T-cell (primary cell): ENCODE measurements around the gene TRABD. TPM values are rescaled to one million over a fixed set of nuclear protein-coding genes. Genes with fewer than 3 reads are reported as not detected.
"Not testable (repeated sequence)": the region's sequence is repeated elsewhere in the genome, so short reads cannot be mapped to it uniquely, and the experiment has no call there.

ENCODE experiments used
- ATAC-seq, 4 experiments: fragments of 200-7000 bp in 3 of 4; fragments of 150-1000 bp in 1 of 4; cut with Tn5 transposase; replicated peaks in 1 of 4; 1 replicate in 3 of 4; 2 replicates in 1 of 4; pipeline ENCODE4 v1.10.0; 2021; ENCODE audit warnings: moderate library complexity in 3 of 4, mild to moderate bottlenecking in 2 of 4, moderate number of reproducible peaks in 1 of 4
- CTCF ChIA-PET, 2 donors: fragments of 300-600 bp; sonication (Branson Sonifier 250); formaldehyde crosslinking; loops; one replicate each; lab custom pipeline; 2022; ENCODE audit warnings: antibody characterized with exemption in 2 of 2; lab: Charles Lee
- POLR2A ChIA-PET, 2 donors: fragments of 300-600 bp; sonication (Branson Sonifier 250); formaldehyde crosslinking; loops; one replicate each; lab custom pipeline; 2022; ENCODE audit warnings: antibody characterized with exemption in 2 of 2; lab: Charles Lee
- DNase-seq, 35 experiments: peaks; one replicate each; pipeline versions ENCODE4 v3.0.0 to v3.0.0-alpha.2; 2013 to 2023
- H3K27ac ChIP-seq: one replicate; pipeline ENCODE4 v1.5.1; 2013; ENCODE audit warnings: low read length
- H3K27me3 ChIP-seq, 2 experiments: replicated peaks in 1 of 2; 1 replicate in 1 of 2; 2 replicates in 1 of 2; pipeline versions ENCODE4 v1.6.1 to v1.7.0; 2013; ENCODE audit warnings: low read length in 1 of 2, mixed read lengths in 1 of 2; ENCODE audit not compliant: control insufficient read depth in 2 of 2, insufficient read depth in 2 of 2; ENCODE audit errors: extremely low read depth in 1 of 2
- H3K36me3 ChIP-seq, 2 donors: 1 replicate in 1 of 2; 2 replicates in 1 of 2; pipeline versions ENCODE4 v1.6.1 to v1.7.0; 2013; ENCODE audit warnings: low read length in 1 of 2; ENCODE audit not compliant: control insufficient read depth in 2 of 2, insufficient read depth in 1 of 2; ENCODE audit errors: extremely low read depth in 1 of 2
- H3K4me1 ChIP-seq, 2 experiments: 1 replicate in 1 of 2; 2 replicates in 1 of 2; pipeline versions ENCODE4 v1.6.1 to v1.7.0; 2013; ENCODE audit warnings: low read length in 2 of 2, mixed read lengths in 1 of 2; ENCODE audit not compliant: insufficient read depth in 2 of 2, control insufficient read depth in 1 of 2; ENCODE audit errors: extremely low read depth in 1 of 2
- H3K4me3 ChIP-seq, 2 donors: 1 replicate in 1 of 2; 2 replicates in 1 of 2; pipeline versions ENCODE4 v1.5.1 to v1.7.0; 2013; ENCODE audit warnings: mild to moderate bottlenecking in 2 of 2, low read length in 1 of 2, moderate library complexity in 1 of 2; ENCODE audit not compliant: control insufficient read depth in 1 of 2; ENCODE audit errors: extremely low read depth in 1 of 2
- H3K9me3 ChIP-seq: 2 replicates; pipeline ENCODE4 v1.7.0; 2013
- H3K27ac Mint-ChIP-seq, 2 donors: one replicate each; pipeline ENCODE4 v1.8.0; 2020 to 2021; ENCODE audit warnings: mild to moderate bottlenecking in 2 of 2, mixed read lengths in 2 of 2
- H3K27me3 Mint-ChIP-seq, 2 donors: one replicate each; pipeline ENCODE4 v1.8.0; 2021 to 2022; ENCODE audit warnings: mixed read lengths in 2 of 2
- H3K36me3 Mint-ChIP-seq: one replicate; pipeline ENCODE4 v1.8.0; 2021; ENCODE audit warnings: mixed read lengths
- H3K4me1 Mint-ChIP-seq, 3 donors: one replicate each; pipeline ENCODE4 v1.8.0; 2020 to 2022; ENCODE audit warnings: mixed read lengths in 3 of 3, mild to moderate bottlenecking in 1 of 3
- H3K4me3 Mint-ChIP-seq, 3 donors: one replicate each; pipeline ENCODE4 v1.8.0; 2020 to 2022; ENCODE audit warnings: mild to moderate bottlenecking in 3 of 3, mixed read lengths in 3 of 3, moderate library complexity in 3 of 3
- H3K9me3 Mint-ChIP-seq, 3 donors: one replicate each; pipeline ENCODE4 v1.8.0; 2020 to 2022; ENCODE audit warnings: mixed read lengths in 3 of 3
- WGBS: methylation state at CpG from one replicate; pipeline ENCODE4 v1.1.5; 2013; ENCODE audit warnings: missing lambda C conversion rate; ENCODE audit not compliant: insufficient coverage; 5-methylcytosine and 5-hydroxymethylcytosine counted together
- total RNA-seq, 35 experiments: library from RNA in 6 of 35; stranded (reverse) in 6 of 35; fragments of 120-200 nt in 1 of 35; gene quantifications; one replicate each; pipeline versions ENCODE4 v1.2.1 to v1.2.4 and lab custom pipeline; 2013 to 2026

The TRABD gene
- total RNA-seq, 5 donors from 2014 or later (not counting 1 experiment from before 2014, with no cell fraction given): 116 to 213 (median 175) TPM

DNA sequence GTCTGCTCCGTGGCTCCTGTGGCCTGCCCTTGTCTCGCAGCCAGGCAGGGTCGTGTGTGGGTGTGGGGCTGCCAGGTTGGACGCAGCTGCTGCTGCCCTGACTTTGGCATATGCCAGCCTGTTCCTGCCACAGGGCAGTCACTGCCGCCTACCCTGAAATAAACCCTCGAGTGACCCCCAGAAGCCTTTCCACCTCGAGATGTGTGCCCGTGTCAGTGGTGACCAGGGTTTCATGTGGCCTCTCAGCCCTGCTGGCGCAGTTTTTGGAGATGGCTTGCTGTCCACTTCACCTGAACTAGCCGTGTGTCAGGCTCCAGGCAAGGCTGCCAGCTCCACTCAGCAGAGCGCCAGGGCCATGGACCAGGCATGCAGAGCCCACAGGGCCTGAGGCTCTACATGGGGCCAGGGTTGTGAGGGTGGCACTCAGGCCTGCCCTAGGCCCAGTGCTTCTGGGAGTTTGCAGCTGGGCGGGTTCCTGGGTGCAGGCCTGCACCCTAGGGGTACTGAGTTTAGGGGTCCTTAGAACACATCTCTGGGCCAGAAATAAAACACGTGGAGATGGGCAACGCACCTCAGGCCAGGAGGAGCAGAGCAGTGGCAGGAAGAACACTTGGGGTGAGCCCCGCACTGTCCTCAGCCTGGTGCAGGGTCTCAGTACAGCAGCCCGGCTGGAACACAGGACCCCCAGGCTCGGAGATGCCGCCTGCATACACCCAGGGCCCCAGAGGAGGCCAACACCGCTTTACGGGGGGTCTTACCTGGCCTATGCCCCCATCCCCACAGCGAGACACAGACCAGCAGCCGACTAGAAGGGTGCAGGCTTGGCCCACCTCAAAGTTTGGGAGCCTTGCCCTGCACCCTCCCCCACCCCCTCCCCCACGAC, 24.0 kb upstream of the TRABD start:
- Mint-ChIP-seq H3K4me3 (no peak overlapping the region), H3K9me3 (no peaks in the 10 kb centered on the region), H3K27ac (no peak overlapping the region), H3K36me3 (no peaks in the 10 kb centered on the region), H3K27me3 (peaks cover 20 to 30% of the 10 kb centered on the region in 2 donors), H3K4me1 (no peaks in the 10 kb centered on the region)
- DNase-seq: no peak
- Histone ChIP-seq H3K4me1 (no peaks in the 10 kb centered on the region), H3K9me3 (no peaks in the 10 kb centered on the region), H3K27me3 (peaks cover 0 to 59% of the 10 kb centered on the region in 2 experiments), H3K36me3 (no peaks in the 10 kb centered on the region), H3K27ac (no peak overlapping the region), H3K4me3 (no peak overlapping the region)
- no peak for ATAC-seq
- ChIA-PET POLR2A (no interaction called here), CTCF (interaction anchor here in 1 of 2 donors (0.6 kb wide), 1 partner anchor 220 kb away, joined by 4 read pairs; no protein-coding TSS in a partner anchor)
- 81% methylated on average over 18 of the region's 23 CpGs for WGBS

DNA sequence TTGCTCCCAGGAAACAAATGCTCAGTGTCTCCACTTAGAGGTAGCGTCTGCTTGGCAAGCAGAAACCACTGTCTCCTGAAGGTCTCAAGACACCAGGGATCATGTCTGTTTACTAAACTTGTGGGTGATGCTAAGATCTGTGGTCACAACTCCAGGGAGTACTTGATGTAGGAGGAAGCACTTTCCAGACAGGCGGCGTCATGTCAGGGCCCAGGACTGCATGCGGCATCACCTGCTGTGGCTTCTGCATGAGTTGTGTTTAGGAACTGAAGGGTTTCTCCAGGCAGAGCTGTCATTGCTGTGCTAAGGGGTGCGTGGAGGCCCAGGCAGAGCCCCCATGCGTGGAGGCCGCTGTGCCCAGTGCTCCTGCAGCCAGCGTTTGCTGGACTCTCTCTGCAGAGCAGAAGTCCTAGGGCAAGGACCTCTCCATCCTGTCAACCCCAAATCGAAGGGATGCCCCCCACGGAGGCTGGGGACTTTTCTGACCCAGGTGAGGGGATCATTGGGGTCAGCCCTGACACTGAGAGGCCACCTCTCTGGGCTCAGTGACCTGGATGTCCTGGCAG, 23.2 kb upstream of the TRABD start:
- peaks cover 0 to 62% of the 10 kb centered on the region in 2 experiments for H3K27me3 ChIP-seq
- ChIA-PET CTCF (no interaction called here), POLR2A (no interaction called here)
- H3K27ac ChIP-seq: no peak overlapping the region
- no peaks in the 10 kb centered on the region for H3K36me3 Mint-ChIP-seq
- H3K9me3 ChIP-seq: no peaks in the 10 kb centered on the region
- H3K4me3 ChIP-seq: no peak overlapping the region
- H3K27ac Mint-ChIP-seq: no peak overlapping the region
- H3K27me3 Mint-ChIP-seq: peaks cover 18 to 27% of the 10 kb centered on the region in 2 donors
- WGBS: 72% methylated on average over 10 of the region's 10 CpGs
- ATAC-seq (no peak), DNase-seq (no peak)
- H3K4me1 ChIP-seq: no peaks in the 10 kb centered on the region
- no peaks in the 10 kb centered on the region for H3K36me3 ChIP-seq
- no peaks in the 10 kb centered on the region for H3K9me3 Mint-ChIP-seq
- H3K4me1 Mint-ChIP-seq: no peaks in the 10 kb centered on the region
- no peak overlapping the region for H3K4me3 Mint-ChIP-seq

DNA sequence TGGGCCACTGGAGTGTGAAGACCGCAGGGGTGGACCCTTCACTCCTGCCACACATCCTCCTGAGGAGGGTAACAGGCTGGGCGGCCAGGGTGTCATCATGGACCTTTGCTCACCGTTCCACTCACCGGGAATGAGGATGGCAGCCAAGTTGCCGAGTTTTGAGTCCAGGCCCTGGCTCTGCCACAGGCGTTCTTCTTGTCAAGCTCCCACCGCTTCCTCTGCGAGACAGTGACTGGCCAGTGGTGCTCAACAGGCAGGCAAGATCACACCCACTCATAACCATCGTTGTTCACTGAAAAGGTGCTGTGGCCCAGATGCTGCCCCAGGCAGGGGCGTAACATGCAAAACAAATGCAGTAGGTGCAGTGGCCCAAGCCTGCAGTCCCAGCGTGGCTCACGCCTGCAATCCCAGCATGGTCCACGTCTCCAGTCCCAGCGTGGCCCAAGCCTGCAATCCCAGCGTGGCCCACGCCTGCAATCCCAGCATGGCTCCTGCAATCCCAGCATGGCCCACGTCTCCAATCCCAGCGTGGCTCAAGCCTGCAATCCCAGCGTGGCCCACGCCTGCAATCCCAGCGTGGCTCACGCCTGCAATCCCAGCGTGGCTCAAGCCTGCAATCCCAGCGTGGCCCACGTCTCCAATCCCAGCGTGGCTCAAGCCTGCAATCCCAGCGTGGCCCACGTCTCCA, 20.1 kb upstream of the TRABD start:
- Mint-ChIP-seq H3K36me3 (no peaks in the 10 kb centered on the region), H3K27me3 (peaks cover 25 to 34% of the 10 kb centered on the region in 2 donors), H3K4me3 (no peak overlapping the region), H3K27ac (no peak overlapping the region), H3K4me1 (peaks cover 2 to 8% (median 6%) of the 10 kb centered on the region in 3 donors), H3K9me3 (no peaks in the 10 kb centered on the region)
- Histone ChIP-seq H3K27ac (no peak overlapping the region), H3K4me3 (no peak overlapping the region), H3K4me1 (peaks cover 0 to 6% of the 10 kb centered on the region in 2 experiments), H3K27me3 (peaks cover 4 to 57% of the 10 kb centered on the region in 2 experiments), H3K36me3 (no peaks in the 10 kb centered on the region), H3K9me3 (no peaks in the 10 kb centered on the region)
- WGBS: 93% methylated on average over 27 of the region's 28 CpGs
- ChIA-PET POLR2A (no interaction called here), CTCF (no interaction called here)
- no peak for DNase-seq
- no peak for ATAC-seq

DNA sequence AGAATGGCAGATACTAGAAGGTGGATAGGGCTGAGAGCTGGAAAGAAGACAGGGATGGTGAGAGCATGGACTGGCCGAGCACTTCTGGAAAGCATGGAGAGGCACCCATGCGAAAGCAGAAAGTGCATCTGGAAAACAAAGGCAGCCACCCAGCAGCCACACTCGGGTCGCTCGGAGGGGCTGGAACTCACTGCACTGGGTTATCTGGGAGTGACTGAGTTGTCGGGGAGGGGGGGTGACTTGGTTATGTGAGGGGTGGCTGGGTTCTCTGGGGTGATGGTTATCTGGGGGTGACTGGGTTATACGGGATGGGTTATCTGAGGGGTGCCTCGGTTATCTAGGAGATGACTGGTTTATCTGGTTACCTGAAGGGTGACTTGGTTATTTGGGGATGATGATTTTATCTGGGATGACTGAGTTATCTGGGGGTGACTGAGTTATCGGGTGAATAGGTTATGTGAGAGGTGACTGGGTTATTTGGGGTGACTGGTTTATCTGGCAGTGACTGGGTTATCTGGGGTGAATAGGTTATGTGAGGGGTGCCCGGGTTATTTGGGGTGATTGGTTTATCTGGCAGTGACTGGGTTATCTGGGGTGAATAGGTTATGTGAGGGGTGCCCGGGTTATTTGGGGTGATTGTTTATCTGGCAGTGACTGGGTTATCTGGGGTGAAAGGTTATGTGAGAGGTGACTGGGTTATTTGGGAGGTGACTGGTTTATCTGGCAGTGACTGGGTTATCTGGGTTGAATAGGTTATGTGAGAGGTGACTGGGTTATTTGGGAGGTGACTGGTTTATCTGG, 17.8 kb upstream of the TRABD start:
- no peaks in the 10 kb centered on the region for H3K9me3 ChIP-seq
- H3K4me1 ChIP-seq: peaks cover 0 to 6% of the 10 kb centered on the region in 2 experiments
- Mint-ChIP-seq H3K4me3 (peak overlapping the region in 1 of 3 donors; percentile 46), H3K36me3 (no peaks in the 10 kb centered on the region), H3K27ac (no peak overlapping the region), H3K4me1 (peaks cover 4 to 12% (median 6%) of the 10 kb centered on the region in 3 donors), H3K27me3 (peaks cover 27 to 42% of the 10 kb centered on the region in 2 donors), H3K9me3 (no peaks in the 10 kb centered on the region)
- no peaks in the 10 kb centered on the region for H3K36me3 ChIP-seq
- H3K27me3 ChIP-seq: peaks cover 4 to 55% of the 10 kb centered on the region in 2 experiments
- DNase-seq (no peak), ATAC-seq (no peak)
- ChIA-PET POLR2A (no interaction called here), CTCF (interaction anchor here (0.5 to 0.6 kb wide), 2 partner anchors 60 to 501 kb away, joined by 3 to 6 read pairs; no protein-coding TSS in a partner anchor)
- no peak overlapping the region for H3K27ac ChIP-seq
- 72% methylated on average over 10 of the region's 11 CpGs for WGBS
- H3K4me3 ChIP-seq: no peak overlapping the region

DNA sequence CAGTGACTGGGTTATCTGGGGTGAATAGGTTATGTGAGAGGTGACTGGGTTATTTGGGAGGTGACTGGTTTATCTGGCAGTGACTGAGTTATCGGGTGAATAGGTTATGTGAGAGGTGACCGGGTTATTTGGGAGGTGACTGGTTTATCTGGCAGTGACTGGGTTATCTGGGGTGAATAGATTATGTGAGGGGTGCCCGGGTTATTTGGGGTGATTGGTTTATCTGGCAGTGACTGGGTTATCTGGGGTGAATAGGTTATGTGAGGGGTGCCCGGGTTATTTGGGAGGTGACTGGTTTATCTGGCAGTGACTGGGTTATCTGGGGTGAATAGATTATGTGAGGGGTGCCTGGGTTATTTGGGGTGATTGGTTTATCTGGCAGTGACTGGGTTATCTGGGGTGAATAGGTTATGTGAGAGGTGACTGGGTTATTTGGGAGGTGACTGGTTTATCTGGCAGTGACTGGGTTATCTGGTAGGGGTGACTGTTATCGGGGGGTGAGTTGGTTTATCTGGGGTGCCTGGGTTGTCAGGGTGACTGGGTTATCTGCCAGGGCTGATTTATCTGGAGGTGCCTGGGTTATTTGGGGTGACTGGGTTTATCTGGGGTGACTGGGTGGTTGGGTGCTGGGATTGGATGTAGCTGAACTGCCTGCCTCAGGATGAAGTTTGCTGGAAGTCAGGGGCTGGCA, 17.1 kb upstream of the TRABD start:
- not testable (repeated sequence) for ATAC-seq, H3K9me3 Mint-ChIP-seq

More for the DNA sequence above, 17.1 kb upstream of the TRABD start:
- DNase-seq, H3K9me3 ChIP-seq, H3K27ac ChIP-seq, H3K36me3 ChIP-seq, H3K36me3 Mint-ChIP-seq, POLR2A ChIA-PET, CTCF ChIA-PET, H3K4me3 ChIP-seq, H3K4me1 ChIP-seq: not testable (repeated sequence)
- peaks cover 4 to 12% (median 6%) of the 10 kb centered on the region in 3 donors for H3K4me1 Mint-ChIP-seq
- H3K27ac Mint-ChIP-seq: peak overlapping the region in 1 of 2 donors; percentile 15
- peaks cover 4 to 57% of the 10 kb centered on the region in 2 experiments for H3K27me3 ChIP-seq
- WGBS: 82% methylated on average over 4 of the region's 5 CpGs
- peaks cover 27 to 45% of the 10 kb centered on the region in 2 donors for H3K27me3 Mint-ChIP-seq
- peak overlapping the region; percentile 66 to 78 (median 70) for H3K4me3 Mint-ChIP-seq
